Right cardiac atrium (tissue), 5 donors: ENCODE measurements around the gene TMEM191C. TPM values are rescaled to one million over a fixed set of nuclear protein-coding genes. Genes with fewer than 3 reads are reported as not detected.
"Not testable (repeated sequence)": the region's sequence is repeated elsewhere in the genome, so short reads cannot be mapped to it uniquely, and the experiment has no call there.

Experiments
- ATAC-seq, 2 donors: fragments of 200-7000 bp; cut with Tn5 transposase; one replicate each; pipeline versions ENCODE4 v1.8.0 to v1.9.1; 2020; ENCODE audit warnings: moderate library complexity in 2 of 2, mild to moderate bottlenecking in 1 of 2
- DNase-seq, 3 donors: peaks; one replicate each; pipeline ENCODE4 v3.0.0-alpha.2; 2020
- H3K27ac ChIP-seq: one replicate; pipeline ENCODE4 v1.5.1; 2013; ENCODE audit warnings: mild to moderate bottlenecking, low read length, control low read depth, moderate library complexity
- H3K27me3 ChIP-seq: one replicate; pipeline ENCODE4 v1.6.1; 2013; ENCODE audit not compliant: control insufficient read depth, insufficient read depth
- H3K4me1 ChIP-seq: one replicate; pipeline ENCODE4 v1.6.1; 2013; ENCODE audit warnings: low read length; ENCODE audit not compliant: control insufficient read depth, insufficient read depth
- H3K4me3 ChIP-seq: one replicate; pipeline ENCODE4 v1.5.1; 2013; ENCODE audit warnings: low read length, control low read depth
- H3K9me3 ChIP-seq: one replicate; pipeline ENCODE4 v1.6.1; 2013; ENCODE audit warnings: low read length; ENCODE audit not compliant: control insufficient read depth
- WGBS: extraction: QIAGEN DNeasy Blood & Tissue Kit; methylation state at CpG from one replicate; pipeline ENCODE4 v1.1.7; 2013; 5-methylcytosine and 5-hydroxymethylcytosine counted together
- intact Hi-C, 4 donors: fragments of 100-400 bp; cut with DNase I; formaldehyde crosslinking; loops; one replicate each; pipeline versions ENCODE4 v1.11.0 to v1.14.0; 2022 to 2023
- polyA plus RNA-seq: library from polyadenylated mRNA; stranded (reverse); fragments of 200-250 nt; gene quantifications from one replicate; pipeline ENCODE4 v1.2.3, GENCODE V29; 2013
- total RNA-seq, 4 donors: library from RNA; stranded (reverse); fragmentation: NEBNext Ultra II Directional; extraction: Animal tissue kit (Norgen Biotek cat#: 25700); gene quantifications; one replicate each; pipeline ENCODE4 v1.2.1, GENCODE V29; 2021
- donor health status: healthy with polysubstance abuse.
- donor health status: DM: no; HTN: yes; CAD: no.
- donor health status: DM: no; HTN: no; CAD: no.
- donor health status: DM: no; HTN: yes; CAD: no; lungs with severe emphysema.
- donor health status: DM: yes; HTN: yes; CAD: no.

Gene TMEM191C
- total and polyA plus RNA-seq, 5 donors: 0.66 to 1.4 (median 0.94) TPM; not detected in 1

- Histone ChIP-seq H3K27me3 (no peaks in the 10 kb centered on the region), H3K27ac (no peak overlapping the region), H3K4me1 (no peaks in the 10 kb centered on the region), H3K9me3 (no peaks in the 10 kb centered on the region), H3K4me3 (no peak overlapping the region)
- 90% methylated on average over 19 of the region's 19 CpGs for WGBS
- intact Hi-C loops: no loop called here
- ATAC-seq: peak in 1 of 2 donors; percentile 29
- peak; percentile 5 to 33 (median 18) for DNase-seq
These were observed 10.0 kb upstream of the TMEM191C start for GRCh38 chr22:21457023-21457787.

- peak in 1 of 2 donors; percentile 28 for ATAC-seq
- DNase-seq, H3K4me3 ChIP-seq, intact Hi-C loops, H3K27me3 ChIP-seq, H3K9me3 ChIP-seq, H3K4me1 ChIP-seq, H3K27ac ChIP-seq: not testable (repeated sequence)
- WGBS: 76% methylated on average over 1 of the region's 4 CpGs
These were observed 4.5 kb upstream of the TMEM191C start for GRCh38 chr22:21462672-21463071.

GRCh38 chr22:21468194-21469096, 1.3 kb downstream of the TMEM191C start:
- DNase-seq: peak; percentile 91 to 97 (median 97)
- WGBS: 0% methylated on average over 13 of the region's 60 CpGs
- H3K9me3 ChIP-seq, H3K27me3 ChIP-seq, intact Hi-C loops, H3K27ac ChIP-seq, H3K4me1 ChIP-seq: not testable (repeated sequence)
- peak; percentile 97 to 98 for ATAC-seq
- peak overlapping the region; percentile 48 for H3K4me3 ChIP-seq

DNA sequence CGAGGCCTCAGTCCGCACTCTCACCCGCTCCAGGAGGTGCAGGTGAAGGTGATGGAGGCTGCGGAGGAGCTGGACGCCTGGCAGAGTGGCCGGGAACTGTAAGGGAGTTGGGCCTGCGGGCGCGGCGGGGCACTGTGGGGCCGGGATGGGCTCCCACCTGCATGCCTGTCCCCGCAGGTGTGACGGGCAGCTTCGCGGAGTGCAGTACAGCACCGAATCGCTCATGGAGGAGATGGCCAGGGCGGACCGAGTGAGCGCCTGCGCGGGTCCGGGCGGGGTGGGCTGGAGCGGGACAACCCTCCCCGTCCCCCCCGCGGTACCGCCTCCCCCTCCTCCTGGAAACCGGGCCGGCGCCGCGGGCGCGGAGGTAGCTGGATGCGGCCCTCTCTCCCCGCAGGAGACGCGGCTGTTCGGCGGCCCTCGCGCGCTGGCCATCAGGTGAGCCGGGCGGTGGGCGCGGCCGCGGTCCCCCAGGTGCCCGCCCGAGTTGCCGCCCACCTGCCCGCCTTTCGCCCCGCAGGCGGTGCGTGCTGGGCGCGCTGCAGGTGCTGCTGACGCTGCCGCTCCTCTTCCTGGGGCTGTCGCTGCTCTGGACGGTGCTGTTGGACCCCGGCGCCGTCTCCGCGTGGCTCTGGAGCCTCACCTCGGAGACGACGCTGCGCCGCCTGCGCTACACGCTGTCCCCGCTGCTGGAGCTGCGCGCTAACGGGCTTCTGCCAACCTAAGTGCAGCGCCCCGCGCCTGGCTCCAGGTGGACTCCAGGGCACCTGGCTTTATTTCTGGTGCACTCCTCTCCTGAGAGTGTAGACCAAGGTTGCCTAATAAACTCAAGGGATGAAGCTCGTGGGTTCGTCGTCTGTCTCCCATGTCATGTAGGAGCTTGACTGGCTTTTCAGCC, 2.2 kb downstream of the TMEM191C start:
- H3K27me3 ChIP-seq, intact Hi-C loops, H3K4me3 ChIP-seq, H3K4me1 ChIP-seq, H3K27ac ChIP-seq, H3K9me3 ChIP-seq: not testable (repeated sequence)
- WGBS: 15% methylated on average over 47 of the region's 87 CpGs
- DNase-seq: peak in 1 of 3 donors; percentile 45
- ATAC-seq: peak in 1 of 2 donors; percentile 1

DNA sequence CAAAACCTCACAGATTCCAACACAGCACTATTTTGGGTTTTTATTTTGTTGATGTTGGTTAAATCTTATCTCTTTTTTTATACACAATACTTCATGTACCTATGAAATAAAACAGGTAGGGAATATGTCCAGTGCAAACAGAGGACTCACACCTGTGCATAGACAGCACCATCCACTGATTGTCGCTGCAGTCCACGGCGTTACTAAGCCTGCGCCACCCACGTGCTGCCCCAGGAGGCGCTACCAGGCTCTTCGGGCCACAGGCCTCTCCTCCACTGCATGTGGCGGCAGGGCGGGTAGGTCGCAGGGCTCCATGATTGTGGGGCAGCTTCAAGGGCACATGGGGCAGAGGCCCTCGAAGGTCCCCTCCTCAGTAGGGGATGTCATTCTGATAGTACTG, 5.8 kb downstream of the TMEM191C start:
- H3K4me3 ChIP-seq, intact Hi-C loops, H3K9me3 ChIP-seq, H3K27me3 ChIP-seq, ATAC-seq, DNase-seq, H3K27ac ChIP-seq, H3K4me1 ChIP-seq: not testable (repeated sequence)
- no CpG with 5 or more reads among the region's 11 CpGs for WGBS

- H3K9me3 ChIP-seq, H3K27ac ChIP-seq, ATAC-seq, H3K27me3 ChIP-seq, DNase-seq, intact Hi-C loops, H3K4me3 ChIP-seq, H3K4me1 ChIP-seq: not testable (repeated sequence)
- no CpG with 5 or more reads among the region's 13 CpGs for WGBS
These were observed 6.5 kb downstream of the TMEM191C start for GRCh38 chr22:21473664-21474063.

- WGBS: 82% methylated on average over 8 of the region's 14 CpGs
- DNase-seq, ATAC-seq, H3K9me3 ChIP-seq, H3K4me1 ChIP-seq, H3K27me3 ChIP-seq, H3K4me3 ChIP-seq, intact Hi-C loops, H3K27ac ChIP-seq: not testable (repeated sequence)
These were observed 16.9 kb downstream of the TMEM191C start for GRCh38 chr22:21484039-21484438.

GRCh38 chr22:21487723-21488122, 20.5 kb downstream of the TMEM191C start:
- not testable (repeated sequence) for ATAC-seq

DNA sequence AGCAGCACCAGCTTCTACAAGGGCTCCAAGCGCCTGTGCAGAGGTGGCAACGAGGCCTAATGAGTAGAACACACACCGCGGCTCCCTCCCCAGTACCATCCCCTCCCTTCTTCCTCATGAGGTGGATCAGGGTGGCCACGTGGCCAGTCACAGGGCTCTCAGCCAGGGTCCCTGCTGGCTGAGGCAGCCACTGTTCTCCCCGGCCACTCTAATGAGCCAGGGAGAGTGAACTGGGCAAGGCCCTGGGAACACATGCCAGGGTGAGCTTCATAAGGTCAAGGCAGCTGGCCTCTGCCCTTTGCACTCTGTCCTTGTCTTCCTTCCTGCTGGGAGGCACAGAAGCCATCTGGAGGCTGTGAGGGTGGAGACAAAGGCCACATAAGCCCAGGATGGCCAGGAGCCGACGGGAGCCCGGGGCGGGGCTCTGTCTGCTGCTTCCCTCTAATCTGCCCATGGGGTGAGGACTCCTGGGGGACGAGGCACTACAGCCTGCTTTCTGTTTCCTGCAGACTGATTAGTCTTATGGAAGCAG, 22.0 kb downstream of the TMEM191C start:
- H3K27me3 ChIP-seq, H3K4me3 ChIP-seq, H3K9me3 ChIP-seq, intact Hi-C loops, H3K4me1 ChIP-seq, H3K27ac ChIP-seq: not testable (repeated sequence)
- WGBS: 45% methylated on average over 2 of the region's 11 CpGs
- DNase-seq (peak in 1 of 3 donors; percentile 45), ATAC-seq (peak in 1 of 2 donors; percentile 28)

More at GRCh38 chr22:21487723-21488122, 20.5 kb downstream of the TMEM191C start:
- H3K4me1 ChIP-seq, H3K4me3 ChIP-seq, H3K9me3 ChIP-seq, H3K27ac ChIP-seq, DNase-seq, H3K27me3 ChIP-seq, intact Hi-C loops: not testable (repeated sequence)
- WGBS: 96% methylated on average over 7 of the region's 17 CpGs

DNA sequence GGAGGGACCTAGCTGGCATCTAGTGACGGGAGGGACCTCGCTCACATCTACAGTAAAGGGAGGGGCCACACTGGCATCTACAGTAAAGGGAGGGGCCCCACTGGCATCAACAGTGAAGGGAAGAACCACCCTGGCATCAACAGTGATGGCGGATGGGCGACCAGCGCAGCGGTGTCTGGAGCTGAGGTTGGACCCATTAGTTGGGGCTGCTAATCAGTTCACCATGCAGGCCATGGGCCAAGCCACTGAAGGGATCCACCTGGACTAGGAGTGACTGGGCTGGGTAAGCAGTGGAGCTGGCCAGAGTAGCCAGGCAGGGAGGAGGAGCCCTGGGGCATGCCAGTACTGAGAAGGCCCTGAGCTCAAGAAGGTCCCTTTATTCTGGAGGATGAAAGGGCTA, 23.4 kb downstream of the TMEM191C start:
- peak in 1 of 3 donors; percentile 35 for DNase-seq
- intact Hi-C loops, H3K27me3 ChIP-seq, ATAC-seq, H3K9me3 ChIP-seq, H3K4me3 ChIP-seq, H3K27ac ChIP-seq, H3K4me1 ChIP-seq: not testable (repeated sequence)
- 98% methylated on average over 4 of the region's 6 CpGs for WGBS
